BE2C (cell line): ENCODE data around the gene LRFN4.

ENCODE experiments used
- DNase-seq: peaks from one replicate; pipeline ENCODE4 v3.0.0-alpha.2; 2020
- H3K27me3 ChIP-seq: fragments of 250-450 bp; sonication (Bioruptor Pico); 2 replicates; pipeline ENCODE4 v1.5.1; 2020; ENCODE audit warnings: mild to moderate bottlenecking
- H3K36me3 ChIP-seq: fragments of 250-450 bp; sonication (Bioruptor Pico); 2 replicates; pipeline ENCODE4 v1.5.1; 2020; ENCODE audit warnings: mild to moderate bottlenecking
- H3K4me1 ChIP-seq: fragments of 250-450 bp; sonication (Bioruptor Pico); 2 replicates; pipeline ENCODE4 v1.5.1; 2020
- H3K4me3 ChIP-seq: 2 replicates; pipeline ENCODE4 v1.5.1; 2011; ENCODE audit warnings: low read depth, low read length
- H3K9me3 ChIP-seq: fragments of 250-450 bp; sonication (Bioruptor Pico); 2 replicates; pipeline ENCODE4 v1.5.1; 2020
- TF ChIP-seq, protein P1 (sequence below): IDR thresholded peaks from 2 replicates; pipeline ENCODE4 v1.5.1; 2012; ENCODE audit warnings: mild to moderate bottlenecking, low read depth, low read length

LRFN4 gene

DNA sequence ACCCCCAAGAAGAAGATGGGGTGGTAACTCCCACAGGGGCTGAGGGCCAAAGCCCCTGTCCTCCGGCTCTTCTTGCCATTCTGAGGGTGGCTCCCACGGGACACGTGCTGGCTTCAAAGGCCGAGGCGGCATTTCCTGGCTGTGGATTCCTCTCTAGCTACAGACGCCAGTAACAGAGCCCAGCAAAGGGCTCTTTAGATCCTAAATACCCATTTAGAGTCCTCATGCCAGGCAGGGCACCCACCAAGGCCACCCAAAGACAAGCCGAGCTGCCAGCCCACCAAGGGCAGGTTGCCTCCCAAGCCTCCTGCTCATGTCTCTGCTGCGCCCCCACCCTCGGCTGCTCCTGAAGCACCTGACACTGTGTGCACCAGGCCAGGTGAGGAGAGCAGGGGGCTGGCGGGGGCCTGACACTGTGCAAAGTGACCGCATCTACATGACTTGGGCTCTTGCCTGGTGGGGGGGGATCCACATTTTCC is 5.7 kb downstream of the LRFN4 start:
- no peaks in the 10 kb centered on the region for H3K27me3 ChIP-seq
- no peak for DNase-seq
- TF ChIP-seq, protein P1, sequence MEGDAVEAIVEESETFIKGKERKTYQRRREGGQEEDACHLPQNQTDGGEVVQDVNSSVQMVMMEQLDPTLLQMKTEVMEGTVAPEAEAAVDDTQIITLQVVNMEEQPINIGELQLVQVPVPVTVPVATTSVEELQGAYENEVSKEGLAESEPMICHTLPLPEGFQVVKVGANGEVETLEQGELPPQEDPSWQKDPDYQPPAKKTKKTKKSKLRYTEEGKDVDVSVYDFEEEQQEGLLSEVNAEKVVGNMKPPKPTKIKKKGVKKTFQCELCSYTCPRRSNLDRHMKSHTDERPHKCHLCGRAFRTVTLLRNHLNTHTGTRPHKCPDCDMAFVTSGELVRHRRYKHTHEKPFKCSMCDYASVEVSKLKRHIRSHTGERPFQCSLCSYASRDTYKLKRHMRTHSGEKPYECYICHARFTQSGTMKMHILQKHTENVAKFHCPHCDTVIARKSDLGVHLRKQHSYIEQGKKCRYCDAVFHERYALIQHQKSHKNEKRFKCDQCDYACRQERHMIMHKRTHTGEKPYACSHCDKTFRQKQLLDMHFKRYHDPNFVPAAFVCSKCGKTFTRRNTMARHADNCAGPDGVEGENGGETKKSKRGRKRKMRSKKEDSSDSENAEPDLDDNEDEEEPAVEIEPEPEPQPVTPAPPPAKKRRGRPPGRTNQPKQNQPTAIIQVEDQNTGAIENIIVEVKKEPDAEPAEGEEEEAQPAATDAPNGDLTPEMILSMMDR: no peak
- no peak overlapping the region for H3K4me3 ChIP-seq
- H3K9me3 ChIP-seq: no peaks in the 10 kb centered on the region
- H3K36me3 ChIP-seq: peaks cover 43% of the 10 kb centered on the region
- peaks cover 2% of the 10 kb centered on the region; the same call in 1 of the 2 replicates for H3K4me1 ChIP-seq

- Histone ChIP-seq H3K36me3 (peaks cover 39% of the 10 kb centered on the region), H3K4me3 (no peak overlapping the region), H3K27me3 (no peaks in the 10 kb centered on the region), H3K9me3 (no peaks in the 10 kb centered on the region), H3K4me1 (no peaks in the 10 kb centered on the region)
- TF ChIP-seq, protein P1: no peak
- DNase-seq: no peak
These were observed 6.7 kb downstream of the LRFN4 start for GRCh38 chr11:66863428-66864125.

DNA sequence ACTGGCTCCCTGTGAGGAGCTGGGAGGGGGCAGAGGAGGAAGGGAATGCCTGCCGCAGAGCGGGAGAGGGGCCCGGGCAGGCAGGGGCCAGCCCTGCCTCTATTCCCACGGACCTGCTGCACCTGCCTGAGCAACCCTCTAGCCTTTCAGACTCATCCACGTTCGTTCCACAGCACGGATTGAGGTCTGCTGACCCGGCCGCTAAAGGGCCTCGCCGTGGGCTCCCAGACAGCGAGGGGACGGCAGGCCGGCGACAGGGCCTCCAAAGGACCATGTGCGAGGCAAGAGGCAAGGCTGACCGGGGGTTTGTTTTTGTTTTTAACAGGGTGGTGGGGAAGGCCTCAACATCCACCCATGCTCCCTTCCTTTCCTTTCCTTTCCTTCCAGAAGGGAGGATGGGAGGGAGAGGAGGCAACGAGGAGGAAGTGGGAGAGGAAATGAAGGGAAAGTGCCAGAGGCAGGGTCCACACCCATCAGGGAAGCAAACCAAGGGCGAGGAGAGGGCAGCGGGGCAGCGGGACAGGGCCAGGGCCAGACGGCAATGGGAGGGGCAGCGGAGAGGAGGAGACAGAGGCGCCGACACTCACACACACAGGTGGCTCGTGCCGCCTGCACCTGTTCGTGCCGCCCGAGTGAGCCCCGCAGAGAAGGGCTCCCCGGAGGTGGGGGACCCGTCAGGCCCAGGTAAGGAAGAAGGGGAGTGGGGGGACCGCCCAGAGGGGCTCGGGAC is 7.5 kb downstream of the LRFN4 start:
- no peak for DNase-seq
- no peaks in the 10 kb centered on the region for H3K9me3 ChIP-seq
- H3K27me3 ChIP-seq: no peaks in the 10 kb centered on the region
- peaks cover 32% of the 10 kb centered on the region for H3K36me3 ChIP-seq
- TF ChIP-seq, protein P1: no peak
- no peaks in the 10 kb centered on the region for H3K4me1 ChIP-seq
- no peak overlapping the region for H3K4me3 ChIP-seq

DNA sequence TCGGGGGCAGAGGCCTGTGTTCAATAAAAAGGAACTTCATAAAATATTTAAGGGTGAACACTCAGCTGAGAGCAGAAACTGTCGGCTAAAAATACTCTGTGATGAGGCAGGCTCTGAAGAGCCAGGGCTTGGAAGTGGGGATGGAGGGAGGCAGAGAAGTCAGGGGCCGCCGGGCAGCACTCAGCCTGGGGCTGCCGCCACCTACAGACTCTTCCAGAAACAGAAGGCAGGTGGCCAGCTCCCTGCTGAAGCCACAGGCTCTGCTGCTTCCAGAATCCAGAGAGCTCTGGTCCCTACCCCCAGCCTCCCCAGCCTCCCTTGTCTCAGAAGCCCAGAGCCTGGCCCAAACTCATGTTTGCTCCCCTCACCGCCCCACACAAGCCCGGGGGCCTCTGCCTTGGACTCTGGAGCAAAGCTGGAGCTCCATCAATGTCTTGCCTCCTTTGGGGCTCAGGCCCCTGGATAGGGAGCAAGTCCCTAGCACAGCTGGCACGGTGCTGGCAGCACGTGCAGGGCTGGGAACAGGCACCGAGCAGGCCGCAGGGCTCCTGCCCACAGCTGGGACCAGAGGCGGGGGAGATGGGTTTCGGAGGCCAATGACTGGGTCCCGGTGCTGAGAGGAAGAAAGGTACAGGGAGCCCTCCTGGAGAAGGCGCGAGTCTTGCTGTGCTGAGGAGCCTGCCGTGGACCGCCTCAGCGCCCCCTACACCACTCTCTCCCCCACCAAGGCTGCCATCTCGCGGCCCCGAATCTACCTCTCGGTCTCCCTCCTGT is 8.2 kb downstream of the LRFN4 start:
- H3K4me1 ChIP-seq: no peaks in the 10 kb centered on the region
- H3K4me3 ChIP-seq: no peak overlapping the region
- no peaks in the 10 kb centered on the region for H3K9me3 ChIP-seq
- DNase-seq: no peak
- H3K27me3 ChIP-seq: no peaks in the 10 kb centered on the region
- TF ChIP-seq, protein P1: no peak
- H3K36me3 ChIP-seq: peaks cover 31% of the 10 kb centered on the region

DNA sequence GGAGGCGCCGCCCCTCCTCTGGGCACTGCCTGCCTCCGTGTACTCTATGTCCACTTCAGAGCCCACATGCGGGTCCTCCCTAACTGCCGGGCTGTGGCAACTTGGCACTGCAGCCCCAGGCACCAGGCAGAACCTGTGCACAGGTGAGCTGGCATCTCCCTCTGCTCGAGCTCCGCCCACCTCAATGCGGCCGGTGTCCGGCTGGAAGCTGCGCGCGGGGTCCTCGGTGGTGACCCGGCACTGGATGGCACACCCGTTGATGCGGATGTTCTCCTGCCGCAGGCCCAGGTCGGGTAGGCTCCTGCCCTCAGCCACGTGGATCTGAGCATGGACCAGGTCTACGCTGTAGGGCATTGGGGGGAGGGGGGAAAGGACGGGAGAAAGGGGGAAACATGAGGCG is 9.1 kb downstream of the LRFN4 start:
- H3K36me3 ChIP-seq: peaks cover 33% of the 10 kb centered on the region
- H3K27me3 ChIP-seq: no peaks in the 10 kb centered on the region
- no peaks in the 10 kb centered on the region for H3K4me1 ChIP-seq
- no peak overlapping the region for H3K4me3 ChIP-seq
- no peaks in the 10 kb centered on the region for H3K9me3 ChIP-seq
- TF ChIP-seq, protein P1: no peak
- no peak for DNase-seq
